Trophoblast cell (in vitro differentiated cells and primary cell): ENCODE results near the gene RAF1.

Experiments used
- DNase-seq, 2 donors: peaks; one replicate each; pipeline ENCODE4 v3.0.0-alpha.2; 2016
- H2AFZ ChIP-seq: 2 replicates; pipeline ENCODE4 v1.6.1; 2013; ENCODE audit warnings: low read length, moderate library complexity, mild to moderate bottlenecking; ENCODE audit not compliant: insufficient read depth, poor library complexity
- H2AK5ac ChIP-seq: 2 replicates; pipeline ENCODE4 v1.6.1; 2013; ENCODE audit warnings: mild to moderate bottlenecking, low read length
- H2BK120ac ChIP-seq: 2 replicates; pipeline ENCODE4 v1.6.1; 2013; ENCODE audit warnings: low read length, mild to moderate bottlenecking, moderate library complexity; ENCODE audit not compliant: insufficient read depth, poor library complexity
- H2BK12ac ChIP-seq: 2 replicates; pipeline ENCODE4 v1.6.1; 2013; ENCODE audit warnings: mild to moderate bottlenecking, low read length, moderate library complexity
- H2BK5ac ChIP-seq: 2 replicates; pipeline ENCODE4 v1.6.1; 2013; ENCODE audit warnings: low read length, low read depth, moderate library complexity, mild to moderate bottlenecking; ENCODE audit not compliant: poor library complexity
- H3K14ac ChIP-seq: 2 replicates; pipeline ENCODE4 v1.6.1; 2013; ENCODE audit warnings: mild to moderate bottlenecking, low read length
- H3K18ac ChIP-seq: 2 replicates; pipeline ENCODE4 v1.6.1; 2013; ENCODE audit warnings: mild to moderate bottlenecking, low read length
- H3K23ac ChIP-seq: 2 replicates; pipeline ENCODE4 v1.6.1; 2013; ENCODE audit warnings: low read length
- H3K27ac ChIP-seq: 2 replicates; pipeline ENCODE4 v1.5.1; 2013; ENCODE audit warnings: low read depth, mild to moderate bottlenecking, inconsistent platforms, low read length, moderate library complexity
- H3K27me3 ChIP-seq: 2 replicates; pipeline ENCODE4 v1.6.1; 2013; ENCODE audit warnings: inconsistent platforms, mild to moderate bottlenecking, low read length, moderate library complexity; ENCODE audit not compliant: insufficient read depth
- H3K36me3 ChIP-seq, 2 experiments: 1 replicate in 1 of 2; 2 replicates in 1 of 2; pipeline ENCODE4 v1.6.1; 2013; ENCODE audit warnings: low read length in 2 of 2, mild to moderate bottlenecking in 2 of 2, moderate library complexity in 1 of 2; ENCODE audit not compliant: insufficient read depth in 2 of 2, control insufficient read depth in 1 of 2
- H3K4ac ChIP-seq: 2 replicates; pipeline ENCODE4 v1.6.1; 2013; ENCODE audit warnings: low read depth, mild to moderate bottlenecking, low read length, moderate library complexity
- H3K4me1 ChIP-seq, 2 experiments: 1 replicate in 1 of 2; 2 replicates in 1 of 2; pipeline ENCODE4 v1.6.1; 2013; ENCODE audit warnings: low read length in 2 of 2, mild to moderate bottlenecking in 2 of 2, moderate library complexity in 1 of 2; ENCODE audit not compliant: insufficient read depth in 2 of 2, control insufficient read depth in 1 of 2
- H3K4me2 ChIP-seq: 2 replicates; pipeline ENCODE4 v1.6.1; 2013; ENCODE audit warnings: inconsistent platforms, mild to moderate bottlenecking, low read length, moderate library complexity
- H3K4me3 ChIP-seq: 2 replicates; pipeline ENCODE4 v1.5.1; 2013; ENCODE audit warnings: mild to moderate bottlenecking, low read depth, low read length, inconsistent platforms
- H3K79me1 ChIP-seq: one replicate; pipeline ENCODE4 v1.6.1; 2013; ENCODE audit warnings: low read length
- H3K79me2 ChIP-seq: 2 replicates; pipeline ENCODE4 v1.6.1; 2013; ENCODE audit warnings: low read length, mild to moderate bottlenecking; ENCODE audit not compliant: control insufficient read depth, insufficient read depth, poor library complexity
- H3K9ac ChIP-seq: 2 replicates; pipeline ENCODE4 v1.6.1; 2013; ENCODE audit warnings: mild to moderate bottlenecking, low read length
- H3K9me3 ChIP-seq: 2 replicates; pipeline ENCODE4 v1.6.1; 2013; ENCODE audit warnings: low read depth, mild to moderate bottlenecking, control low read depth, inconsistent platforms, low read length; ENCODE audit not compliant: insufficient read depth
- H4K12ac ChIP-seq: 2 replicates; pipeline ENCODE4 v1.6.1; 2013; ENCODE audit warnings: low read depth, mild to moderate bottlenecking, low read length, moderate library complexity
- H4K8ac ChIP-seq: 2 replicates; pipeline ENCODE4 v1.6.1; 2013; ENCODE audit warnings: low read depth, mild to moderate bottlenecking, low read length, moderate library complexity
- H4K91ac ChIP-seq: one replicate; pipeline ENCODE4 v1.6.1; 2013; ENCODE audit warnings: low read depth, mild to moderate bottlenecking, low read length, moderate library complexity
- WGBS: extraction: QIAGEN DNeasy Blood & Tissue Kit; methylation state at CpG from one replicate; pipeline ENCODE4 v1.1.7; 2013; ENCODE audit warnings: missing lambda C conversion rate; ENCODE audit not compliant: insufficient read length, insufficient coverage; ENCODE audit errors: extremely low coverage; 5-methylcytosine and 5-hydroxymethylcytosine counted together

The RAF1 gene

GRCh38 chr3:12613250-12613649, 50.7 kb downstream of the RAF1 start:
- Histone ChIP-seq H3K9ac (no peak overlapping the region), H3K79me2 (no peaks in the 10 kb centered on the region), H3K36me3 (peaks cover 9 to 18% of the 10 kb centered on the region in 2 experiments), H3K23ac (no peak overlapping the region), H3K79me1 (no peaks in the 10 kb centered on the region), H3K27ac (no peak overlapping the region), H3K18ac (no peak overlapping the region), H3K9me3 (no peaks in the 10 kb centered on the region), H2BK5ac (no peak overlapping the region), H3K4ac (no peak overlapping the region), H2BK12ac (no peak overlapping the region), H2AFZ (no peak overlapping the region), H4K8ac (no peak overlapping the region), H4K12ac (no peak overlapping the region), H3K4me2 (no peak overlapping the region), H3K14ac (no peak overlapping the region), H4K91ac (no peak overlapping the region), H3K4me1 (no peaks in the 10 kb centered on the region), H2BK120ac (no peak overlapping the region), H2AK5ac (no peak overlapping the region), H3K4me3 (no peak overlapping the region), H3K27me3 (no peaks in the 10 kb centered on the region)
- DNase-seq: no peak
- WGBS: no CpG with 5 or more reads among the region's 4 CpGs

- Histone ChIP-seq H3K4ac (no peak overlapping the region), H4K91ac (no peak overlapping the region), H3K18ac (no peak overlapping the region), H2AK5ac (no peak overlapping the region), H3K79me2 (no peaks in the 10 kb centered on the region), H3K79me1 (no peaks in the 10 kb centered on the region), H3K23ac (no peak overlapping the region), H4K12ac (no peak overlapping the region), H2BK5ac (no peak overlapping the region), H2BK12ac (no peak overlapping the region), H3K9ac (no peak overlapping the region), H3K4me1 (no peaks in the 10 kb centered on the region), H3K4me2 (no peak overlapping the region), H4K8ac (no peak overlapping the region), H3K9me3 (no peaks in the 10 kb centered on the region), H2BK120ac (no peak overlapping the region), H3K4me3 (no peak overlapping the region), H3K27ac (no peak overlapping the region), H3K14ac (no peak overlapping the region), H3K27me3 (no peaks in the 10 kb centered on the region), H3K36me3 (peaks cover 10 to 18% of the 10 kb centered on the region in 2 experiments), H2AFZ (no peak overlapping the region)
- no CpG with 5 or more reads among the region's 6 CpGs for WGBS
- no peak for DNase-seq
Measured at GRCh38 chr3:12612514-12613226, 51.2 kb downstream of the RAF1 start.

- Histone ChIP-seq H3K14ac (no peak overlapping the region), H4K12ac (no peak overlapping the region), H3K4ac (no peak overlapping the region), H2AFZ (no peak overlapping the region), H2AK5ac (no peak overlapping the region), H3K4me1 (no peaks in the 10 kb centered on the region), H3K79me2 (no peaks in the 10 kb centered on the region), H3K4me3 (no peak overlapping the region), H3K27ac (no peak overlapping the region), H3K36me3 (peaks cover 14 to 19% of the 10 kb centered on the region in 2 experiments), H2BK120ac (no peak overlapping the region), H3K18ac (no peak overlapping the region), H3K9me3 (no peaks in the 10 kb centered on the region), H4K8ac (no peak overlapping the region), H3K27me3 (no peaks in the 10 kb centered on the region), H4K91ac (no peak overlapping the region), H2BK5ac (no peak overlapping the region), H3K9ac (no peak overlapping the region), H3K4me2 (no peak overlapping the region), H2BK12ac (no peak overlapping the region), H3K23ac (no peak overlapping the region), H3K79me1 (no peaks in the 10 kb centered on the region)
- peak; percentile 38 to 50 for DNase-seq
- WGBS: no CpG with 5 or more reads among the region's 5 CpGs
Measured at GRCh38 chr3:12611117-12611516, 52.8 kb downstream of the RAF1 start.

GRCh38 chr3:12608376-12608775, 55.5 kb downstream of the RAF1 start:
- Histone ChIP-seq H3K4me2 (no peak overlapping the region), H4K8ac (no peak overlapping the region), H3K79me1 (no peaks in the 10 kb centered on the region), H3K9ac (no peak overlapping the region), H3K9me3 (no peaks in the 10 kb centered on the region), H3K27me3 (no peaks in the 10 kb centered on the region), H3K27ac (no peak overlapping the region), H4K91ac (no peak overlapping the region), H3K14ac (no peak overlapping the region), H2BK12ac (no peak overlapping the region), H3K4me3 (no peak overlapping the region), H2AFZ (no peak overlapping the region), H3K36me3 (peaks cover 18 to 20% of the 10 kb centered on the region in 2 experiments), H2BK120ac (no peak overlapping the region), H3K4ac (no peak overlapping the region), H3K23ac (no peak overlapping the region), H2BK5ac (no peak overlapping the region), H2AK5ac (no peak overlapping the region), H3K4me1 (no peaks in the 10 kb centered on the region), H3K79me2 (no peaks in the 10 kb centered on the region), H4K12ac (no peak overlapping the region), H3K18ac (no peak overlapping the region)
- WGBS: no CpG with 5 or more reads among the region's 1 CpG
- DNase-seq: no peak
